CD4-positive, alpha-beta T cell treated with Interleukin-10 for 1 hour (primary cell): Measurements from ENCODE around the gene TBCD.

ENCODE experiments used
- DNase-seq: peaks from one replicate; pipeline ENCODE4 v3.0.0-alpha.2; 2020

The TBCD gene

DNA sequence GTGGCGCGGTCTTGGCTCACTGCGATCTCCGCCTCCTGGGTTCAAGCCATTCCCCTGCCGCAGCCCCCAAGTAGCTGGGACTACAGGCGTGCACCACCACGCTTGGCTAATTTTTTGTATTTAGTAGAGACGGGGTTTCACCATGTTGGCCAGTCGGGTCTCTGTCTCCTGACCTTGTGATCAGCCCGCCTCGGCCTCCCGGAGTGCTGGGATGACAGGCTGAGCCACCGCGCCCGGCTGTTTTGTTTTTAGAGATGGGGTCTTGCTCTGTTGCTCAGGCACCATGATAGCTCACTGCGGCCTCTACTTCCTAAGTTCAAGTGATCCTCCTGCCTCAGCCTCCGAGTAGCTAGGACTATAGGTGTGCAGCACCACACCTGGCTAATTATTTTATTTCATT, 60.7 kb downstream of the TBCD start:
- DNase-seq = no peak

DNA sequence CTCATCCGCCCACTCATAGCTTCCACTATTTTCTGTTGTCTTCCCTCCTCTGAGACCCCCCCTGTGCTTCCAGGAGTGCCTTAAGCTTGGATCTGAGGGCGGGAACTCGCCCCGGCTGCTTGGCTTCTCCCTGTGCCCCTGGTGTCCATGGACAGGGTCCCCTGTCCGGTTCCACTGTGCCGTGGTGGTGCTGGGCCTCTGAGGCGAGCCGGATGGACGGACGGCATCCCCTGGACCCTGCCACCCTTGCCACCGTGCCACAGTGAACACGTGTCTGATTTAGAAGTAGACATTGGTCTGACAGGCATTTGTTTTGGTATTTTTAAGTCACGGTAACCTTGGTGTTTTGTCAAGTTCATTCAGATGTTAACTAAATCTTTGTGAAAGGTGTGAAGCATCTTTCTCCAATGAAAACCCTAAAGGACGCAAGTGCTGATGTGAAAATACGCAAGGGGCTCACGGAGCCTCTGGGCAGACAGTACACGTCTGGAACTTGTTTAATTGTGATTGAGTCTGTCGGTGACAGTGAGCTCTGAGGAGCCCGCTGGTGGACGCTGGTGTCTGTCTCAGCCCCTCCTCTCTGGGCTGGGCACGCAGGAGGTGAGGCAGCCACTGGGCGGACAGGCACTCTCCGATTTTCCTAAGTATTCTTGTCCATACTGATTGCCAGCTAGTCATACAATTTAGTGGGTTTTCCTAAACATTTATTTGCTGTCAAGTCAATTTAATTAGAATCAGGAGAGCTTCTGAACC, 61.6 kb downstream of the TBCD start:
- DNase-seq = no peak

DNA sequence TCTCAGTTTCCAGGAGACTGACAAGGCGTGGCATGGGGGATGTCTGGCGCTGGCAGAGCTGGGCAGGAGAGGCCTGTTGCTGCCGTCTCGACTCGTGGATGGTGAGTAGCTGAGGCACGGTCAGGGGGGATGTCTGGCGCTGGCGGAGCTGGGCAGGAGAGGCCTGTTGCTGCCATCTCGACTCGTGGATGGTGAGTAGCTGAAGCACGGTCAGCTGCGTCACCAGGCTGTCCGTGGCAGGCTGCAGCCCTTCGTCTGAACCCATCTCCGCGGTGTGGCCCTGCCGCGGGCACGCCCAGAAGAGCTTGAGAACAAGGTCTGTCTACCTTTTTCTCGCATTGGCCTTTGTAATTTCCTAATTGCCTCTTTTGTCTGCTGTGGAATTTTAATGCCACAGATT, 63.0 kb downstream of the TBCD start:
- no peak for DNase-seq

DNA sequence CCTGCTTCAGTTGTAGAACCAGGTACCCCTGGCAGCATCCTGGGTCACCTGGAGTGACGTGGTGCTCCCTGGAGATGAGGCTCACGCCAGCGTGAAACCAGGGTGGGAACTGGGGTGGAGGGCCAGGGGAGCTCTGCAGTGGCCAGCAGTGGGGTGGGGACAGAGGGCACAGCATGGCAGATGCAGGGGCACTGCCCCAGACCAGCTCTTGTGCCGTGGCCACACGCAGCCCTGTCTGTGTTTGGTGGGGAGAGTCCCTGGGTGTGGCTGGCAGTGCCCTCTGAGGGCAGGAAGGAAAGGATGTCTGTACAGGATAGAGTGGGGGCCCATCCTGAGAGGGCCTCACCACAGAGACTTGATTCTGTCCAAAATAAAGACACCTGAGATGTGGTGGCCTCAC, 63.5 kb downstream of the TBCD start:
- DNase-seq = no peak

DNA sequence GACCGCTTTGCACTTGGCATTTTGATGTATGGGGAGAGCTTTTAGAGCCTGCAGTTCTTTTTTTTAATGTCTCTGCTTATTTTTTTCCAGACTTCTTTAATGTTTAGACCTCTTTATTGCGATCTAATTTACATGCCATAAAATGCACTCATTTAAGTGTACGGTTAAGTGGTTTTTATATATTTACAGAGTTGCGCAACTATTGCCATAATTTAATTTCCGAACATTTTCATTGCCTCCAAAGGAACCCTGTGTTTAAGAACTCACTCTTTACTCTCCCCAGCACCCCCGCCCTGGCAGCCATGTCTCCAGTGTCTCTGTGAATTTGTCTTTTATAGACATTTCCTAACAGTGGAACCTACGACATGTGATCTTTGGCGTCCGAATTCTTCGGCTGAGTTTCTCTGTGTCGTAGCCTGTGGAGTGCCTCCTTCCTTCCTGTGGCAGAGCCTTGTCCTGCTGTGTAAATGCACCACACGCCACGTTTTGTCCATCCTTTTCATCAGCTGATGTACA, 64.0 kb downstream of the TBCD start:
- no peak for DNase-seq

DNA sequence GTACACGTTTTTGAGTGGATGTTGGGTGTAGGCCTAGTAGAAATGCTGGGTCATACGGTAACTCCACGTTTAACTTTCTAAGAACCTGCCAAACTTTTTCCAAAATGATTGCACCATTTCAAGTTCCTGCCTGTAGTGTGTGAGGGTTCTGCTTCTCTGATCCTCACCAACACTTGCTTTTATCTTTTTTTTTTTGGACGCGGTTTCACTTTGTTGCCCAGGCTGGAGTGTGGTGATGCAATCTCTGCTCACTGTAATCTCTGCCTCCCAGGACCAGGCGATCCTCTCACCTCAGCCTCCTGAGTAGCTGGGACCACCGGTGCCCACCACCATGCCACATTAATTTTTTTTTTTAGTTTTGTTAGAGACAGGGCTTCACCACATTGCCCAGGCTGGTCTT, 64.5 kb downstream of the TBCD start:
- DNase-seq = no peak

DNA sequence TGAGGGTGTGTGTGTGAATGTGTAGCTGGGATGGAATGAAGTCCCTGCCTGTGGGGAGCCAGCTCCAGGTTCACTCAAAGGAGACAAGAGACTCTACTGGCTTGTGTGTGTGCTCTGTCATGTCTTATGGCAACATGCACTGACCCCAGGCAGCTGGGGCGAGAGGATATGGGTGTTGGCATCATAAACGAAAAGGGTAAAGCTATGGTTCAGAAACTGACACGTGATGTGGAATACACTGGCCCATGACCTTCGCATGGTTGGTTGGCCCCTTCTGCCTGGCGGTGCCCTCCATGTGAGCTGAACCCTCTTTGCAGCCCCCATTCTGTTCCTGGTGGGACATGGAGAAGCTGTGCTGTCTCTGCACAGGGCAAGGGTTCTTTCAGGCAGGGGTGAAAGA, 66.1 kb downstream of the TBCD start:
- DNase-seq = no peak

DNA sequence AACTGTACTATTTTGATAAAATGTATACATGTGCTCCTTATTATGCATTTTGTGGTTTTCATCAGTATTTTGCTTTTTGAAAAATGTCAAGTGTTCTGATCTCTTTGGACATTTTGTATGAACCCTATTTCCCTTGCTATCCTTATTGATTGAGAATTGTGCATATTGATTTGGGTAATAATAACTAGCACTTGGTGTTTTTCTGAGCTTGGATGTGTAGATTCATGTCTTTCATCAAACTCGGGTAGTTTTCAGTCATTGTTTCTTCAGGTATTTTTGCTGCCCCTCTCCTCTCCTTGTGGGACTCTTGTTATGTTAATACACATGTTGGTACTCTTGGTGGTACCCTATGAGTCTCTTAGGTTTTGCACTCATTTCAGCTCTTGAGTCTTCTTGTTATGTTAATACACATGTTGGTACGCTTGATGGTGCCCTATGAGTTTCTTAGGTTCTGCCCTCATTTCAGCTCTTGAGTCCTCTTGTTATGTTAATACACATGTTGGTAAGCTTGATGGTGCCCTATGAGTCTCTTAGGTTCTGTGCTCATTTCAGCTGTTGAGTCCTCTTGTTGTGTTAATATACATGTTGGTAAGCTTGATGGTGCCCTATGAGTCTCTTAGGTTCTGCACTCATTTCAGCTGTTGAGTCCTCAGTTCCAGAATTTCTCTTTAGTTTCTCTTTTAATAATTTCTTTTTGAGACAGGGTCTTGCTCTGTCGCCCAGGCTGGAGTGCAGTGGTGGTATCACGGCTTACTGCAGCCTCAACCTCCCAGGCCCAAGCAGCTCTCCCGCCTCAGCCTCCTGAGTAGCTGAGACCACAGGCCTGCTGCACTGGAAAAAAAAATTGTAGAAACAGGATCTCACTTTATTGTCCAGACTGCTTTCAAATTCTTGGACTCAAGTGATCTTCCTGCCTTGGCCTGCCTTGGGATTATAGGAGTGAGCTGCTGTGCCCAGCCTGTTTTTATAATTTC, 68.7 kb downstream of the TBCD start:
- DNase-seq = no peak

DNA sequence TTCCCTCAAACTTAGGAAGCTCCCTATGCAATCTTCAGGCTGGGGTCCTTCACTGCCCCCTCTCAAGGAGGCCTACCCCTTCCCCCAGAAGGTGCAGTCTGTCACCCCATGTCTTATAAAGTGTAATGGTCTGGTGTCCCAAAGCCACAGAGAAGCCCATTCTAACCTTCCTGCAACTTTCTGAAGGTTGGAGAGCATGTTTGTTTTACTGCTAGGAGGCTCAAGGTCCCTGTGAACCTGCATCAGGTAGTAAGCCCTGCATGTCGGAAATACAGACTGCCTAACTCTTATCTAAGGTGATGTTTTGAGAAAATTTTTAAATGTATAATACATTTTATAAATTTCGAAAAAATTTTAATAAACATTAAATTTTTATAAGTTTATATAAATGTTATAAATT, 69.7 kb downstream of the TBCD start:
- no peak for DNase-seq

DNA sequence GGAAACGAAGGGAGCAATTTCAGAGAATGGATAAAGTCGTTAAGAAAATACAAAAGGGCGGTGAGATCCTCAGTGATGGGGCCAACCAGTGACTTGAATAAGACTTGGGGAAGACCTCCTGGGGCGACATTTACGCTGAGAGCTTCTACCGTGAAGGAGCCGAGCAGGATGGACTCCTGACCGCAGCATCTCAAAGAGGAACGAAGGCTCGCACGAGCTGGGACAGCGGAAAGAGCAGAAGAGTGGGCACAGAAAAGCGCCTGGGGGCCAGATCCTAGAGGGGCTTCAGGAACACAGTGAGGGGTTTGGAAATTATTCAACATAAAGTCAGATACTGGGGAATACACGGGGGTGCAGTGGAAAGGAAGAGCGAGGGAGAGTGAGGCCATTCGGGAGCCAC, 70.4 kb downstream of the TBCD start:
- no peak for DNase-seq

DNA sequence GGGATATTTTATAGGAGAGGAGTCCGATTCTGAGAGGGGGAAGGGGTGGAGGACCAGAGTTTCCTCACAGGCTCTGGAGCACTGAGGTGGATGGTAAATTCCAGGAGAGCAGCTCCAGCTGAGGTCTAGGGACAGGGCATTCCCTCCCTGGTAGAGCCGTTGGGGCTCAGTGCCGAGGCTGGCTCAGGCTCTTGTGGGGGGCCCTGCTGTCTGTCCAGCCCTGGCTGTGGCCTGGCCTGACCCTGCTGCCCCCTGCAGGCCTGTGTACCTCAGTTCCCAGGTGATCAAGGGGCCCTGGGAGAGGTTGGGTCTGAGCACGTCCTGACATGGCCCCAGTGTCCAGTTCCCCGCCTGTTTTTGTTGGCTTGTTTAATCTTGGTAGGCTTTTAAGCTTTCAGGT, 71.1 kb downstream of the TBCD start:
- no peak for DNase-seq

DNA sequence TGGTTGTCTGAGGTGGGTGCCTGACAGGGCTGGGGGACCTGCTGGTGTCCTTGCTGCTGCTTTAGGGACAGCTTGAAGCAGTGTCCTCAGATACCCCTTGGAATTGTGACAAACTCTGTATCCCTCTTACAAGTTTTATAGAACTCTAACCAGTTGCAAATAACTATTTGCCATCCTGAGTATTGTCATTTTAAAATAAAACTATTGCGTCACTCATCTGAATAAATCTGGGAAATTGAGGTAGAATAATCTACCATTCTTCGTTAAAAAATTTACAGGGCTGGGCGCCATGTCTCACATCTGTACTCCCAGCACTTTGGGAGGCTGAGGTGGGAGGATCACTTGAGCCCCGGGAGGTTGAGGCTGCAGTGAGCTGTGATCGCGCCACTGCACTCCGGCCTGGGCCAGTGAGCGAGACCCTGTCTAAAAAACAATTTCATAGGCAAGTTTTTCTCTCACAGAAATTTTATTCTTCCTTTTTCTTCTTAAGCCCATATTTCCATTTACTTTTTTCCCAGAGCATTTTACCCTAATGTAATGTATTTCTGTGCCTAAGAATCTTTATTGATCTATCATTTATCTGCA, 73.8 kb downstream of the TBCD start:
- DNase-seq = no peak

DNA sequence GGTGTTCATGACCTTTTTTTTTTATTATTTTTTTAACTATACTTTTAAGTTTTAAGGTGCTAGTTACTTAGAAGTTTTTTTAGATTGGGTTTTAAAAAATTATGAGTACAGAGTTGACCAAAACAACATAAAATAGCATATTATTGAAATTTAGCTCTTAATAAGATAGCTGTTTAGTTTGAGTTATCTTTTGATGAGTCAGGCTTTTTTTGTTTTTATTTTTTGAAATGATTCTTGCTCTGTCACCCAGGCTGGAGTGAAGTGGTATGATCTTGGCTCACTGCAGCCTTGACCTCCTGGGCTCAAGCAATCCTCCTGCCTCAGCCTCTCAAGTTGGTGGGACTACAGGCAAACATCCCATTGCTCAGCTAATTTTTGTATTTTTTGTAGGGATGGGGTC, 74.3 kb downstream of the TBCD start:
- no peak for DNase-seq

DNA sequence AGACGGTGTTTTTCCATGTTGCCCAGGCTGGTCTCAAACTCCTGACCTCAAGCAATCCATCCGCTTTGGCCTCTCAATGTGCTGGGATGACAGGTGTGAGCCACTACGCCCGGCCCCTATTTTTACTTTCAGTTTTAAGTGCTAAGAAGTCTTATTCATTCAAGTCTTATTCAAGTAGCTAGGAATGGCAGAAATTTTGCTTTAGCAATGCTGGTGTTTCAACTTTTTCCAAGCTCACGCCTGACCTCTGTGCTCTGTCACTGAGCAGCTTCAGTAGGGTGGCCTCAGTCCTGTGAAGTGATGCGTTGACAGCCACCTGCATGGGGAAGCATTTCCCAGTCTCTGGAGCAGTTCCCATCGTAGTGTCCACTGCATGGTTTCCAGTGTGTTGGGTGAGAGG, 75.1 kb downstream of the TBCD start:
- DNase-seq = no peak

DNA sequence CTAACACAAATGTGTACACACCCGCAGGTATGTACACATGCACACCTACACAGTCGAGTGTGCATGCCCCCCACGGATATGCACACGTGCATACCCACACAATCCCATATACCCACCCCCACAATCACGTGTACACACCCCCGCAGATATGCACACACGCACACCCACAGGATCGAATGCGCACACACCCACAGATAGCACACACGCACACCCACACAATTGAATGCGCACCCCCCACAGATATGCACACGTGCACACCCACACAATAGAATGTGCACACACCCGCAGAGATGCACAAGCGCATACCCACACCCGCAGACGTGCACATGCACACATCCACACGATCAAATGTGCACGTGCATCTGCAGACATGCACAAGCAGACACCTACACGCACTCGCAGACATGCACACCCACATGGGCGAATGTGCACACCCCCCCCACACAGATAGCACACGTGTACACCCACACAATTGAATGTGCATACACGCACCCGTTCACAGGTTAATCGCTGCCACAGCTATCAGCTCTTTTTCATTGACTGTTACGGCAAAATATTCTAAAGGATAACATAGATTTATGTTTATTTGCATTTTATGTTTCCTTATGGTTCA, 77.1 kb downstream of the TBCD start:
- DNase-seq = no peak

DNA sequence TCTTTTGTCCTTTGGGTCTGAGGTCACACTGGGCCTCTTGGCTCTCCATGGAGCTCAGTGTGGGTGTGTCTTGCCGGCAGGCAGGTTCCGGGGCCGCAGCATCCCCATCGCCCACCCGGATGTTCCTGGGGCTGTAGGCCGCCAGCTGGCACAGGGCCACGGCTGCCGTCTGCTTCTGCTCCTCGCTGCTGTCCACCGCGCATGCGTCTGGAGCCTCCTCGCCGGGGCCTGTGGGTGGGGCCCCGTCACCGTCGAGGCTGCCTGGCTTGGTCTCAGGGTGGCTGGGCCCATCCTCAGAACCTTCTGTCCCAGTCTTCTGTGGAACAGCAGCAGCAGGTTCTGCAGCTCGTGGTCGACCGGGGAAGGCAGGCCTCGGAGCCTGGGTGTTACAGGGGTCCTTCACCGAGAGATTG, 78.4 kb downstream of the TBCD start:
- no peak for DNase-seq

DNA sequence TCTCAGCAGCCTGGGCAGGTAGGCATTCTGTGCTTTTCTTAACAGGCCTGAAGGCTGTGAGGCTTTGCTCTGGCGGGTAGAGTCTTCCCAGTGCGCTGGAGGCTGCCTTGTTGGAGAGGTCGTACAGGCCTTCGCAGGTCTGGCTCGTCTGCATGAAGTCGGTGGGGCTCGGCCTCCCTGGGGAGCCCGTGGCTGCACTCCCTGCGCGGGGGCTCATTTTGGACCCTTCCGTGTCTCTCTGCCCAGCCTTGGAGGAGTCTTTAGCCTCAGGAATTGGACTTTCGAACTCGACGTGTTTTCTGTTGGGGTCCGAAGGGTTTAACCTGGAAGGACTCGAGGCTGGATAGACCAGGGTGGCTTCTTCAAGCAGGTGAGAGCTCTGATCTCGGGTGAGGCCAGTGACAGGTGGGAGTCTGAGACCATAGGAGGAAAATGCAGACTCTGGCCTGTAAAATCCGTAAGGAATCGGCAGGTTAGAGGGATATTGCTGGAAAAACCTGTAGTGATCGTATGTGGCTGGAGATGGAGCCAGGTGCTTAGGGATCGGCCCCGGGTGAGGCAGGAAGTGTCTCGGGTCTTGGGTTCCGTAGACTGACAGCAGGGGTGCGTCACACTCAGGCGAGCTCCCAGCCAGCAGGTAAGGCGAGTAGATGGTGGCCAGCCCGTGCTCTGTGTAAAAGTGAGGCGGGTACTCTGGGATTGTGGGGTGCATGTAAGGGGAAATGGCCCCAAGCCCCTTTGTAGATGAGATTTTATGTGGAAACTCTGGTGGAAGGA, 79.4 kb downstream of the TBCD start:
- DNase-seq = no peak

DNA sequence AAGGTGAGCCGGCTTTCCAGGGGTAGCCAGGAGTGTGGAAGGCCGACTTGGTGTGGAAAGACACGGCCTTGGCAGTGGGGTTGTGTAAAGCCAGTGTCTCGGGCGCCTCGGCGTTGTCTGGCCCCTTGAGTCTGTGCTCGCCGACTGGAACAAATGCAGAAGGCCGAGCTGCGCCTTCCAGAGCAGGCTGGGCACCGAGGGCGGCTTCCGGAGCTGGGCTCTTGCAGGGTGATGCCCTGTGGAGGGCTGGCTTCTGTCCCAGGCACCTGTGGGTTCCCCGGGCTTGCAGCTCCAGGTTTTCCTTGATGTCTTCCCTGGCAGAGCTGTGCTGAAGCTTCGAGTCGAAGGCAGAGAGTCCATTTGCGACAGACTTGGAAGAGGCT, 79.9 kb downstream of the TBCD start:
- DNase-seq = no peak

DNA sequence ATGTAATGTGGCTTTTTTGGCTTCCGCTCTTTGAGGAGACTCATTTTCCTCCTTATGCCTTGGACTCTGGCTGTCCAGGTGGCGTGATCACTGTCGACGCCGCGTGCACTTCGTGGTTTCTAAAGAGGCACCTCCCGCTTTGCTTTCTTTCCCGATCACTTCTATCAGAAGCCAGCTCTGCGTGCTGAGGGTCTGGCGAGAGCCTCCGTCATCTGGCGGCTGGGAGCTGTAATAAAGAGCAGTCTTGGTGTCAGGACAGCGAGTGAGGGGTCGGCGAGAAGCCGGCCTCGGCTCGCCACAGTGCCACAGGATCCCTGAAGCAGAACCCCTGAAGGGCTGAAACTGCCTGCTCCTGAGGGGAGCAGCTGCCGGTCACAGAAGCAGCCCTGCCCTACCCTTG, 80.5 kb downstream of the TBCD start:
- DNase-seq = no peak

DNA sequence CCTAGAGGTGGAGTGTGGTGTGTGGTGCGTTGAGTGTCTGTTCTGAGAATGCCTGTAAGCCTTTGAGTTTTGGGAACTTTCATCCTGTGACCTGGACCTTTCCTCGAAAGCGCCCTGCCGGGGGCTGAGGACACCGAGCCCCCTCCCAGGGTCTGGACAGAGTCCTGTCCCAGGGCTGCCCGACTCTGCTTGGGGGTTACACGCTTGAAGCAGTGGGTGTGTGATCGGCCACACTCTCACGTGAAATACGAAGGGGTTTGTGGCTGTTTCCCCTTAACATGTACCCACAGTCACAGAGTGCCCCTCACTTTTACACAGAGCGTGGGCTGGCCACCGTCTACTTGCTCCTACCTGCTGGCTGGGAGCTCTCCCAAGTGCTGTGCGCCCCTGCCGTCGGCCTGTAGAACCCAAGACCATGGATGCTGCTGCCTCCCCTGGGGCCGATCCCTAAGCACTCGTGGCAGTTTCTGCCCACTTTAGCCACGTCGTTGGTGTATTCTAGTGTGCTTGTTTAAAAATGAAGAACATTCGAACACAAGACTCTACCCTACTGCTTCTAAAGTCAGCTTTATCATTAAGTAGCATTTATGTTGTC, 81.1 kb downstream of the TBCD start:
- no peak for DNase-seq

DNA sequence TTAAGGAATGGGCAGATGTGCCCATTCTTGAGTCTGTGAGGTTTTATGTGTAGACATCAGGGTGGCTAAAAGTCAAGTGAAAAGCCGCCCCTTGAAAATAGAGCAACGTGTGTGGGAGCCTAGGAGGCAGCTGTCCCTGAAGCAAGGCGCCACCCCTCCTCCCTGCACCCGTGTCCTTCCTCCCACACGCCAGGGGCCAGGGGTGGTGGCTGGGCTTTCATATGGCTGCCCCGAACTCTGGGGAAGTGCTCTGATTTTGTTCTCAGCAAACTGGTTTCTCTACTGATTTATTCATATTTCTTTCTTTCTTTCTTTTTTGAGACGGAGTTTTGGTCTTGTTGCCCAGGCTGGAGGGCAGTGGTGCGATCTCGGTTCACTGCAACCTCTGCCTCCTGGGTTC, 83.3 kb downstream of the TBCD start:
- no peak for DNase-seq
